IMR-90 (cell line): ENCODE measurements around the gene ITK. TPM values are rescaled to one million over a fixed set of nuclear protein-coding genes. Genes with fewer than 3 reads are reported as not detected.

Source experiments
- ATAC-seq: fragments of 200-7000 bp; cut with Tn5 transposase; 2 replicates; pipeline ENCODE4 v1.9.1; 2020; ENCODE audit warnings: low read depth, mild to moderate bottlenecking, moderate library complexity
- BruUV-seq: library from RNA; stranded (reverse); fragments of 400-500 nt; replicated peaks from 2 replicates; lab custom pipeline; 2021; lab: Mats Ljungman, UMichigan
- CTCF ChIA-PET: fragments of 300-600 bp; formaldehyde crosslinking; extraction: SDS; loops from one replicate; lab custom pipeline; 2021; ENCODE audit warnings: antibody characterized with exemption; lab: Yijun Ruan, JAX
- POLR2A ChIA-PET: fragments of 300-600 bp; sonication (Branson Sonifier 250); formaldehyde crosslinking; loops from one replicate; lab custom pipeline; 2022; ENCODE audit warnings: antibody characterized with exemption; ENCODE audit not compliant: unreplicated experiment; lab: Charles Lee
- DNase-seq: peaks from one replicate; pipeline ENCODE4 v3.0.0; 2013
- H2AFZ ChIP-seq: replicated peaks from 2 replicates; pipeline ENCODE3; 2013; ENCODE audit warnings: low read length, mild to moderate bottlenecking; ENCODE audit not compliant: poor library complexity
- H2AK5ac ChIP-seq: 2 replicates; pipeline ENCODE4 v1.6.1; 2013; ENCODE audit warnings: low read depth, low read length, inconsistent platforms
- H2AK9ac ChIP-seq: replicated peaks from 2 replicates; pipeline ENCODE3; 2013; ENCODE audit warnings: mild to moderate bottlenecking, low read depth, low read length, moderate library complexity; ENCODE audit not compliant: poor library complexity
- H2BK120ac ChIP-seq: 2 replicates; pipeline ENCODE4 v1.6.1; 2013; ENCODE audit warnings: low read depth, low read length, inconsistent platforms
- H2BK15ac ChIP-seq: 3 replicates; pipeline ENCODE4 v1.6.1; 2013; ENCODE audit warnings: low read depth, low read length, inconsistent platforms
- H2BK20ac ChIP-seq: 2 replicates; pipeline ENCODE4 v1.6.1; 2013; ENCODE audit warnings: low read depth, mild to moderate bottlenecking, inconsistent platforms, low read length, moderate library complexity
- H2BK5ac ChIP-seq: 2 replicates; pipeline ENCODE4 v1.6.1; 2013; ENCODE audit warnings: mild to moderate bottlenecking, low read depth, low read length, inconsistent platforms; ENCODE audit not compliant: poor library complexity, severe bottlenecking
- H3K14ac ChIP-seq: replicated peaks from 2 replicates; pipeline ENCODE4 v1.6.1; 2013; ENCODE audit warnings: low read depth, low read length, inconsistent platforms
- H3K18ac ChIP-seq: 2 replicates; pipeline ENCODE4 v1.6.1; 2013; ENCODE audit warnings: low read depth, low read length, control low read depth
- H3K23ac ChIP-seq: 2 replicates; pipeline ENCODE4 v1.6.1; 2013; ENCODE audit warnings: low read depth, low read length, inconsistent platforms
- H3K27ac ChIP-seq: 2 replicates; pipeline ENCODE4 v1.5.1; 2013; ENCODE audit warnings: mild to moderate bottlenecking, control low read depth, low read length; ENCODE audit not compliant: insufficient read depth
- H3K27me3 ChIP-seq: 2 replicates; pipeline ENCODE4 v1.6.1; 2013; ENCODE audit warnings: low read length; ENCODE audit not compliant: control insufficient read depth, insufficient read depth
- H3K36me3 ChIP-seq: 2 replicates; pipeline ENCODE4 v1.6.1; 2013; ENCODE audit warnings: low read length, mixed read lengths; ENCODE audit not compliant: control insufficient read depth, insufficient read depth
- H3K4ac ChIP-seq: 2 replicates; pipeline ENCODE4 v1.6.1; 2013; ENCODE audit warnings: low read depth, low read length, inconsistent platforms
- H3K4me1 ChIP-seq: 2 replicates; pipeline ENCODE4 v1.6.1; 2013; ENCODE audit warnings: low read length, mixed read lengths; ENCODE audit not compliant: control insufficient read depth, insufficient read depth
- H3K4me2 ChIP-seq: 2 replicates; pipeline ENCODE4 v1.6.1; 2013; ENCODE audit warnings: low read depth, mild to moderate bottlenecking, control low read depth, low read length, moderate library complexity
- H3K4me3 ChIP-seq: 2 replicates; pipeline ENCODE4 v1.5.1; 2013; ENCODE audit warnings: low read depth, mild to moderate bottlenecking, control low read depth, low read length, moderate library complexity; ENCODE audit not compliant: insufficient read depth
- H3K56ac ChIP-seq: 2 replicates; pipeline ENCODE4 v1.6.1; 2013; ENCODE audit warnings: low read length, inconsistent platforms; ENCODE audit not compliant: insufficient read depth; ENCODE audit errors: extremely low read depth
- H3K79me1 ChIP-seq, 2 experiments: 2 replicates each; pipeline ENCODE4 v1.6.1; 2013; ENCODE audit warnings: low read length in 2 of 2, inconsistent platforms in 1 of 2, low read depth in 1 of 2
- H3K9ac ChIP-seq: 2 replicates; pipeline ENCODE4 v1.6.1; 2013; ENCODE audit warnings: low read depth, low read length, control low read depth
- H3K9me1 ChIP-seq: 2 replicates; pipeline ENCODE4 v1.6.1; 2013; ENCODE audit warnings: low read length, inconsistent platforms; ENCODE audit not compliant: insufficient read depth
- H3K9me3 ChIP-seq: 2 replicates; pipeline ENCODE4 v1.6.1; 2013; ENCODE audit warnings: low read length; ENCODE audit not compliant: control insufficient read depth, insufficient read depth
- H4K20me1 ChIP-seq: 2 replicates; pipeline ENCODE4 v1.6.1; 2013; ENCODE audit warnings: low read length, inconsistent platforms; ENCODE audit not compliant: insufficient read depth
- H4K5ac ChIP-seq: 2 replicates; pipeline ENCODE4 v1.6.1; 2013; ENCODE audit warnings: mild to moderate bottlenecking, low read depth, low read length, control low read depth
- H4K8ac ChIP-seq, 2 experiments: 2 replicates each; pipeline ENCODE4 v1.6.1; 2013; ENCODE audit warnings: low read depth in 2 of 2, low read length in 2 of 2, control low read depth in 1 of 2, inconsistent platforms in 1 of 2
- H4K91ac ChIP-seq: 2 replicates; pipeline ENCODE4 v1.6.1; 2013; ENCODE audit warnings: low read depth, low read length, inconsistent platforms; ENCODE audit not compliant: insufficient read depth
- BHLHE40 ChIP-seq: fragments of 150-350 bp; IDR thresholded peaks from 2 replicates; pipeline ENCODE4 v1.6.1; 2016; ENCODE audit warnings: mild to moderate bottlenecking, low read depth, low read length
- CEBPB ChIP-seq: IDR thresholded peaks from 2 replicates; pipeline ENCODE4 v1.6.1; 2012; ENCODE audit warnings: low read depth, low read length, improper control_type of control experiment
- CHD1 ChIP-seq: IDR thresholded peaks from 2 replicates; pipeline ENCODE4 v1.6.1; 2012; ENCODE audit warnings: low read depth, low read length, improper control_type of control experiment
- CTCF ChIP-seq: conservative IDR thresholded peaks from 2 replicates; pipeline ENCODE4 v1.5.1; 2012; ENCODE audit warnings: mild to moderate bottlenecking, low read depth, low read length, improper control_type of control experiment
- FOS ChIP-seq: fragments of 150-350 bp; IDR thresholded peaks from 2 replicates; pipeline ENCODE4 v1.6.1; 2016; ENCODE audit warnings: low read depth, low read length
- MAFK ChIP-seq: IDR thresholded peaks from 2 replicates; pipeline ENCODE4 v1.6.1; 2012; ENCODE audit warnings: low read depth, low read length, improper control_type of control experiment
- MAZ ChIP-seq: IDR thresholded peaks from 2 replicates; pipeline ENCODE4 v1.6.1; 2012; ENCODE audit warnings: low read depth, mild to moderate bottlenecking, low read length, improper control_type of control experiment, moderate library complexity, borderline replicate concordance
- MXI1 ChIP-seq: IDR thresholded peaks from 2 replicates; pipeline ENCODE4 v1.6.1; 2012; ENCODE audit warnings: low read depth, mild to moderate bottlenecking, low read length, moderate library complexity, borderline replicate concordance
- NFE2L2 ChIP-seq: fragments of 150-350 bp; IDR thresholded peaks from 2 replicates; pipeline ENCODE4 v1.6.1; 2016; ENCODE audit warnings: low read depth, mild to moderate bottlenecking, low read length
- POLR2A ChIP-seq: IDR thresholded peaks from 2 replicates; pipeline ENCODE4 v1.6.1; 2012; ENCODE audit warnings: mild to moderate bottlenecking, low read depth, low read length
- RAD21 ChIP-seq: IDR thresholded peaks from 2 replicates; pipeline ENCODE4 v1.6.1; 2012; ENCODE audit warnings: low read length, improper control_type of control experiment
- RCOR1 ChIP-seq: IDR thresholded peaks from 2 replicates; pipeline ENCODE4 v1.6.1; 2012; ENCODE audit warnings: mild to moderate bottlenecking, low read length, improper control_type of control experiment; ENCODE audit not compliant: insufficient replicate concordance
- RFX5 ChIP-seq: IDR thresholded peaks from 2 replicates; pipeline ENCODE4 v1.8.0; 2012; ENCODE audit warnings: low read depth, mild to moderate bottlenecking, low read length, moderate library complexity
- SMC3 ChIP-seq: fragments of 150-350 bp; IDR thresholded peaks from 2 replicates; pipeline ENCODE4 v1.6.1; 2016; ENCODE audit warnings: low read depth, mild to moderate bottlenecking, antibody characterized with exemption, low read length, moderate library complexity
- WGBS, 2 experiments: methylation state at CpG; one replicate each; pipeline versions ENCODE4 v1.1.5 to v1.1.7; 2013; ENCODE audit warnings: missing lambda C conversion rate in 2 of 2; ENCODE audit not compliant: insufficient read length in 1 of 2; ENCODE audit errors: extremely low coverage in 2 of 2; 5-methylcytosine and 5-hydroxymethylcytosine counted together
- dilution Hi-C: fragments of 300-500 bp; cut with HindIII; formaldehyde crosslinking; loops from one replicate; pipeline ENCODE4 v1.14.3; 2018; ENCODE audit warnings: low sequenced_read_pairs; ENCODE audit not compliant: unreplicated experiment
- in situ Hi-C: fragments of 300-500 bp; cut with MboI; formaldehyde crosslinking; loops from 3 replicates; pipeline ENCODE4 v1.14.3; 2019; ENCODE audit warnings: low sequenced_read_pairs, inconsistent platforms, mixed read lengths
- intact Hi-C: fragments of 100-400 bp; cut with micrococcal nuclease; formaldehyde crosslinking; loops from 2 replicates; pipeline ENCODE4 v1.10.0; 2022
- polyA plus RNA-seq, 3 experiments: library from polyadenylated mRNA; depleted of rRNA; stranded (reverse); fragments of >200 nt; gene quantifications; 2 replicates each; pipeline ENCODE4 v1.2.3, GENCODE V29; 2012; ENCODE audit warnings: low replicate concordance in 1 of 3
- total RNA-seq: library from RNA; depleted of rRNA; stranded (reverse); fragments of >200 nt; gene quantifications from 2 replicates; pipeline ENCODE4 v1.2.3, GENCODE V29; 2012
- TF ChIP-seq, protein P1 (sequence below): fragments of 150-350 bp; IDR thresholded peaks from 2 replicates; pipeline ENCODE4 v1.6.1; 2016; ENCODE audit warnings: low read depth, mild to moderate bottlenecking, low read length, moderate library complexity, borderline replicate concordance
- TF ChIP-seq, protein P2 (sequence below): fragments of 150-350 bp; IDR thresholded peaks from 2 replicates; pipeline ENCODE4 v1.6.1; 2017; ENCODE audit warnings: mild to moderate bottlenecking, antibody characterized with exemption, low read length, low read depth

Gene ITK
- total and polyA plus RNA-seq, 2 of the 4 experiments (the other 2 are of a cell fraction), result not detected

- no peak overlapping the region for H3K27ac ChIP-seq
- POLR2A ChIA-PET, result no interaction called here
- H3K9me1 ChIP-seq, result no peaks in the 10 kb centered on the region
- no peaks in the 10 kb centered on the region; the same call in 1 of the 2 replicates for H3K27me3 ChIP-seq
- H2AK9ac ChIP-seq, result no peak overlapping the region
- dilution Hi-C loops (no loop called here), in situ Hi-C loops (no loop called here), intact Hi-C loops (no loop called here)
- no peak overlapping the region for H3K4me2 ChIP-seq
- no peak overlapping the region for H3K9ac ChIP-seq
- H4K5ac ChIP-seq, result no peak overlapping the region
- no peak overlapping the region for H2BK120ac ChIP-seq
- no peak overlapping the region for H3K4ac ChIP-seq
- no peak overlapping the region for H4K8ac ChIP-seq
- TF ChIP-seq MXI1 (no peak), RCOR1 (no peak), CTCF (no peak), MAZ (no peak), RFX5 (no peak), MAFK (no peak), CEBPB (no peak), BHLHE40 (no peak), CHD1 (no peak), NFE2L2 (no peak), RAD21 (no peak), POLR2A (no peak), FOS (no peak), SMC3 (no peak)
- TF ChIP-seq, protein P1, sequence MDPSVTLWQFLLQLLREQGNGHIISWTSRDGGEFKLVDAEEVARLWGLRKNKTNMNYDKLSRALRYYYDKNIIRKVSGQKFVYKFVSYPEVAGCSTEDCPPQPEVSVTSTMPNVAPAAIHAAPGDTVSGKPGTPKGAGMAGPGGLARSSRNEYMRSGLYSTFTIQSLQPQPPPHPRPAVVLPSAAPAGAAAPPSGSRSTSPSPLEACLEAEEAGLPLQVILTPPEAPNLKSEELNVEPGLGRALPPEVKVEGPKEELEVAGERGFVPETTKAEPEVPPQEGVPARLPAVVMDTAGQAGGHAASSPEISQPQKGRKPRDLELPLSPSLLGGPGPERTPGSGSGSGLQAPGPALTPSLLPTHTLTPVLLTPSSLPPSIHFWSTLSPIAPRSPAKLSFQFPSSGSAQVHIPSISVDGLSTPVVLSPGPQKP, result no peak
- TF ChIP-seq, protein P2, sequence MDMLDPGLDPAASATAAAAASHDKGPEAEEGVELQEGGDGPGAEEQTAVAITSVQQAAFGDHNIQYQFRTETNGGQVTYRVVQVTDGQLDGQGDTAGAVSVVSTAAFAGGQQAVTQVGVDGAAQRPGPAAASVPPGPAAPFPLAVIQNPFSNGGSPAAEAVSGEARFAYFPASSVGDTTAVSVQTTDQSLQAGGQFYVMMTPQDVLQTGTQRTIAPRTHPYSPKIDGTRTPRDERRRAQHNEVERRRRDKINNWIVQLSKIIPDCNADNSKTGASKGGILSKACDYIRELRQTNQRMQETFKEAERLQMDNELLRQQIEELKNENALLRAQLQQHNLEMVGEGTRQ, result no peak
- no peak overlapping the region for H2AFZ ChIP-seq
- H3K9me3 ChIP-seq, result no peaks in the 10 kb centered on the region
- no peak overlapping the region for H2BK15ac ChIP-seq
- no peak overlapping the region for H2BK5ac ChIP-seq
- H3K18ac ChIP-seq, result no peak overlapping the region
- no peak overlapping the region for H2AK5ac ChIP-seq
- DNase-seq, result no peak
- no peaks in the 10 kb centered on the region for H4K20me1 ChIP-seq
- no peaks in the 10 kb centered on the region for H3K4me1 ChIP-seq
- H3K36me3 ChIP-seq, result no peaks in the 10 kb centered on the region
- no CpG with 5 or more reads among the region's 1 CpG for WGBS, 2 experiments
- H3K56ac ChIP-seq, result no peak overlapping the region
- no peak overlapping the region for H3K14ac ChIP-seq
- H3K23ac ChIP-seq, result no peak overlapping the region
- CTCF ChIA-PET, result no interaction called here
- no peak overlapping the region for H2BK20ac ChIP-seq
- no TSS peak for BruUV-seq
- H3K4me3 ChIP-seq, result no peak overlapping the region
- no peak for ATAC-seq
- no peaks in the 10 kb centered on the region for H3K79me1 ChIP-seq
- H4K91ac ChIP-seq, result no peak overlapping the region
These were observed 94.8 kb downstream of the ITK start for GRCh38 chr5:157275403-157275802.
